Bronchial epithelial cell (primary cell): ENCODE measurements around the gene ANO10. TPM values are rescaled to one million over a fixed set of nuclear protein-coding genes. Genes with fewer than 3 reads are reported as not detected.
"Not testable (repeated sequence)": the region's sequence is repeated elsewhere in the genome, so short reads cannot be mapped to it uniquely, and the experiment has no call there.

Experiments used
- DNase-seq: peaks from one replicate; pipeline ENCODE4 v3.0.0-alpha.2; 2010; ENCODE audit warnings: low read depth
- FAIRE-seq: peaks from 2 replicates; lab custom pipeline; 2011; peaks lifted over from hg19 to GRCh38; lab: Jason Lieb, UNC
- H3K27me3 ChIP-seq: 2 replicates; pipeline ENCODE4 v1.5.1; 2011; ENCODE audit warnings: low read length; ENCODE audit not compliant: control insufficient read depth, insufficient read depth
- H3K36me3 ChIP-seq: 2 replicates; pipeline ENCODE4 v1.5.1; 2011; ENCODE audit warnings: low read length; ENCODE audit not compliant: control insufficient read depth, insufficient read depth
- H3K4me3 ChIP-seq: 2 replicates; pipeline ENCODE4 v1.5.1; 2011; ENCODE audit warnings: mild to moderate bottlenecking, low read depth, low read length, control low read depth
- total RNA-seq: library from RNA; depleted of rRNA; stranded (reverse); fragments of >200 nt; gene quantifications from 2 replicates; pipeline ENCODE4 v1.2.1, GENCODE V29; 2014
- TF ChIP-seq, protein P1 (sequence below): IDR thresholded peaks from 2 replicates; pipeline ENCODE4 v1.5.1; 2011; ENCODE audit warnings: mild to moderate bottlenecking, moderate library complexity, low read length, control low read depth, inconsistent platforms; ENCODE audit not compliant: insufficient read depth, severe bottlenecking

The ANO10 gene
- total RNA-seq, 1 donor from 2014 or later: 25.8 TPM

- no peak overlapping the region for H3K4me3 ChIP-seq
- no peak for FAIRE-seq
- peaks cover 6% of the 10 kb centered on the region for H3K36me3 ChIP-seq
- no peaks in the 10 kb centered on the region for H3K27me3 ChIP-seq
- TF ChIP-seq, protein P1, sequence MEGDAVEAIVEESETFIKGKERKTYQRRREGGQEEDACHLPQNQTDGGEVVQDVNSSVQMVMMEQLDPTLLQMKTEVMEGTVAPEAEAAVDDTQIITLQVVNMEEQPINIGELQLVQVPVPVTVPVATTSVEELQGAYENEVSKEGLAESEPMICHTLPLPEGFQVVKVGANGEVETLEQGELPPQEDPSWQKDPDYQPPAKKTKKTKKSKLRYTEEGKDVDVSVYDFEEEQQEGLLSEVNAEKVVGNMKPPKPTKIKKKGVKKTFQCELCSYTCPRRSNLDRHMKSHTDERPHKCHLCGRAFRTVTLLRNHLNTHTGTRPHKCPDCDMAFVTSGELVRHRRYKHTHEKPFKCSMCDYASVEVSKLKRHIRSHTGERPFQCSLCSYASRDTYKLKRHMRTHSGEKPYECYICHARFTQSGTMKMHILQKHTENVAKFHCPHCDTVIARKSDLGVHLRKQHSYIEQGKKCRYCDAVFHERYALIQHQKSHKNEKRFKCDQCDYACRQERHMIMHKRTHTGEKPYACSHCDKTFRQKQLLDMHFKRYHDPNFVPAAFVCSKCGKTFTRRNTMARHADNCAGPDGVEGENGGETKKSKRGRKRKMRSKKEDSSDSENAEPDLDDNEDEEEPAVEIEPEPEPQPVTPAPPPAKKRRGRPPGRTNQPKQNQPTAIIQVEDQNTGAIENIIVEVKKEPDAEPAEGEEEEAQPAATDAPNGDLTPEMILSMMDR: no peak
- DNase-seq: no peak
These were observed 63.6 kb downstream of the ANO10 start for GRCh38 chr3:43558171-43558570.

GRCh38 chr3:43549626-43550290 lies 72.1 kb downstream of the ANO10 start:
- no peak overlapping the region for H3K4me3 ChIP-seq
- TF ChIP-seq, protein P1: no peak
- peaks cover 5% of the 10 kb centered on the region for H3K36me3 ChIP-seq
- DNase-seq (no peak), FAIRE-seq (no peak)
- H3K27me3 ChIP-seq: no peaks in the 10 kb centered on the region

GRCh38 chr3:43544277-43544676 lies 77.5 kb downstream of the ANO10 start:
- H3K36me3 ChIP-seq, FAIRE-seq, H3K4me3 ChIP-seq, H3K27me3 ChIP-seq: not testable (repeated sequence)
- DNase-seq: peak; percentile 60
- TF ChIP-seq, protein P1: peak; percentile 39

DNA sequence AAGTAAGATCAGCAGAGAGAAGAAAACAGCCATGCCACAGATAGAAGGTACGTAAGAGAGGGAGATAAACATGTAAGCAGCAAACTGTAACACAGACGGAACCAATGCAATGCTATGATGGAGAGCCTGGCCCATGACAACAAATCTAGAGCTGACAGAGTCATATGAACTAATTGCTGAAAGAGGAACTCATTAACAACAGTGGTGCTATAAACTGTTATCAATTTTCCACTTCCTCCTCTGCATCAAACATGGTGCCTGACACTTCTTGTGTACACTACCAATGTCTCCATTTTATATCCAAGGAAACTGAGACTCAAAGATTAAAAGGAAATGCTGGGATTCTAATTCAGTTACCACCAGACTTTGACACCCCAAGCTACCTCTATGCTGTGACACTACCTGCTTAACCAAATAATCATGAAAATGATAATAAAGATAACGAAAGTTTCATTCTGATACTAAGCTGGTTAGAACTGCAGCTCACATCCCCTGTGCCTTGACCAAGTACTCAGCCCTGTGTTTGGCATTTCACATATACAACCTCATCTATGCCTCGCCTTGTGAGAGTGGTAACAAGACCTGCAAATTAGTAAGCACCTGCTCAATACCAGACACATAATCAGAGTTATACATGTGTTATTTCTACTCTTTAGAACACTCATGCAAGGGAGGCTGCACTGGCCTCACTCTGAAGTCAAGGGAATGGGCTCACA lies 79.3 kb downstream of the ANO10 start:
- FAIRE-seq (peak; percentile 58), DNase-seq (no peak)
- TF ChIP-seq, protein P1: no peak
- Histone ChIP-seq H3K4me3 (no peak overlapping the region), H3K27me3 (no peaks in the 10 kb centered on the region), H3K36me3 (no peaks in the 10 kb centered on the region)

- TF ChIP-seq, protein P1: no peak
- Histone ChIP-seq H3K27me3 (no peaks in the 10 kb centered on the region), H3K4me3 (no peak overlapping the region), H3K36me3 (no peaks in the 10 kb centered on the region)
- FAIRE-seq (no peak), DNase-seq (peak; percentile 21)
These were observed 81.2 kb downstream of the ANO10 start for GRCh38 chr3:43540624-43541023.

DNA sequence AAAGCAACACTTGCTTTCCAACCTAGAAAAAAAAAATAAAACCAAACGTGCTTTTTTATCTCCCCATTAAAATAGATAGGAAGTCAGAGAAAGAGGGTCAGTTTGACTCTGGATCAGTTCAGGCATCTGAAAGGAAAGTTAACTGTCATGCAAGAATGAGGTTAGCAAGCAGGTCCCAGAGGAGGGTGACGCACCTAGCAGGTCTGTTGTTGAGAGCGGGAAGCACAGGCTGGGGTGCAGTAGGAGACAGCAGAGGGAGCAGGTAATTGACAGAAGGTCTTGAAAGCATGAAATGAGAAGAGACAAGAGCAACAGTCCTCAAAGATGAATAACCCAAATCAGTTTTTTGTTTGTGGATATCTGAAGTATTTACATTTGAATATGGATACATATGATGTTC lies 82.5 kb downstream of the ANO10 start:
- DNase-seq: no peak
- no peak for FAIRE-seq
- Histone ChIP-seq H3K36me3 (no peaks in the 10 kb centered on the region), H3K4me3 (no peak overlapping the region), H3K27me3 (no peaks in the 10 kb centered on the region)
- TF ChIP-seq, protein P1: no peak
